UCSD-AML1 (cell line): Measurements from ENCODE around the gene THRSP.
"Not testable (repeated sequence)": the region's sequence is repeated elsewhere in the genome, so short reads cannot be mapped to it uniquely, and the experiment has no call there.

Source experiments
- DNase-seq: peaks from one replicate; lab custom pipeline; 2025; ENCODE audit not compliant: unreplicated experiment; lab: John Stamatoyannopoulos, UW

The THRSP gene

DNA sequence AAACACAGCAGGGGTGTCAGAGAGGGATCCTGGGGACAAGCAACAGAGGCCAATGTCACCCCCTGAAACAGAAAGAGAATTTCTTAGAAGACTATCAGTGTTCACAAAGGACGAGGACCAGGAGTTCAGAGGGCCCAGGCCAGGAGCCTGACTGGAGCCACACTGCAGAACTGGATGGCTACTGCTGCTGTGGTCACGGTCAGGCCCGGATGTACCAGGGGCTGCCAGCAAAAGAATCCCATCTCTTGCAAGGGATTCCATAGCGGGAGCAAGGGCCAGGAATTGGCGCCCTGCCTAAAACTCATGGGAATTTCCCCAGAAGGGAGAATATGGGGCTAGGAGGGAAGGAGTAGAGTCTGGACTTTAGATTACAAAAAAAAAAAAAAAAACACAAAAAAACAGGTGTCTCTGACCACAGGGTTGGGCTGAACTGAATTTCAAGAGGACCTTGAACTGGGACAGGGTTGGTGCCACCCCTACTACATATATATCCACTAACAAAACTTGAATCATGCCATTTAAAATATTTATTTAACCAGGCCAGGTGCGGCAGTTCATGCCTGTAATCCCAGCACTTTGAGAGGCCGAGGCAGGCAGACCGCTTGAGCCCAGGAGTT, 24.9 kb upstream of the THRSP start:
- no peak for DNase-seq

DNA sequence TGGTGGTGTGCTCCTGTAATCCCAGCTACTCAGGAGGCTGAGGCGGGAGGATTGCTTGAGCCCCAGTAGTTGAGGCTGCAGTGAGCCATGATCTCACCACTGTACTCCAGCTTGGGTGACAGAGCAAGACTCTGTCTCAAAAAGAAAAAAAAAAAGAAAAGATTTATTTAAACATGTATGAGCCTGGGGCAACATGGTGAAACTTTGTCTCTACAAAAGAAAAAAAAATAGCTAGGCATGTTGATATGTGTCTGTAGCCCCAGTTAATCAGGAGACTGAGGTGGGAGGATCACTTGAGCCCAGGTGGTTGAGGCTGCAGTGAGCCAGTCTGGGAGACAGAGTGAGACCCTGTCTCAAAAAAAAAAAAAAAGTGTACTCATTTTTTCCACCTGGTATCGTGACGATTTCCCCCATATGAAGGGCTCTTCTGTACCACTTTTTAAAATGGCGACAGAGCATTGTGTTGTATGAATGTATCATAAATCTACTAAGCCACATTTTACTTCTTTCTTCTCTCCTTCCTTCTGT, 24.2 kb upstream of the THRSP start:
- no peak for DNase-seq

GRCh38 chr11:78039919-78040671, 23.6 kb upstream of the THRSP start:
- peak; percentile 75 for DNase-seq

DNA sequence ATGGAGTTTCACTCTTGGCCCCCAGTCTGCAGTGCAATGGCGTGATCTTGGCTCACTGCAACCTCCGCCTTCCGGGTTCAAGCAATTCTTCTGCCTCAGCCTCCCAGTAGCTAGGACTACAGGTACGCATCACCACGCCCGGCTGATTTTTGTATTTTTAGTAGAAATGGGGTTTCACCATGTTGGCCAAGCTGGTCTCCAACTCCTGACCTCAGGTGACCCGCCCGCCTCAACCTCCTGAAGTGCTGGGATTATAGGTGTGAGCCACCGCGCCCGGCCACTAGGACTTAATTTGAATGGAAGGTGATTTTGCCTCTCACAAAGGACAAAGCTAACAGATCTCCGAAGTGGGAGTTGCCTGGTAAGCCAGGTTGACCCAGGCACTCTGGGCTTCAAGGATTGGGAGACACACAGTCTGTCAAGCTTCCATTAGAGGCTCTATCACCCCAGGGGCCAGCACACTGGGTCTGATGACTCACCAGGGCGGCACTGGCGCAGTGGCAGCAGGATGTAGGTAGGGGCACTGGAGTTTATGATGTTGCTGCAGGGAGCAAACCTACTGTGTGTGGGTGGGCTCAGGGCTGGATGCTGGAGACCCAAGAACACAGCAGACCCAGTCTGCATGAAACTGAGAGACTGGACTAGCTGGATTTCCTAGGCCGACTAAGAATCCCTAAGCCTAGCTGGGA, 22.8 kb upstream of the THRSP start:
- DNase-seq, result no peak

DNA sequence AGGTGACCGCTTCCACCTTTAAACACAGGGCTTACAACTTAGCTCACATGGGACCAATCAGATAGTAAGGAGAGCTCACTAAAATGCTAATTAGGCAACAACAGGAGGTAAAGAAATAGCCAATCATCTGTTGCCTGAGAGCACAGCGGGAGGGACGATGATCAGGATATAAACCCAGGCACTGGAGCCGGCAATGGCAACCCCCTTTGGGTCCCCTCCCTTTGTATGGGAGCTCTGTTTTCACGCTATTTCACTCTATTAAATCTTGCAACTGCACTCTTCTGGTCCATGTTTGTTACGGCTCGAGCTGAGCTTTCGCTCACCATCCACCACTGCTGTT, 22.3 kb upstream of the THRSP start:
- DNase-seq, result not testable (repeated sequence)

GRCh38 chr11:78041843-78042440, 21.7 kb upstream of the THRSP start:
- no peak for DNase-seq

- DNase-seq, result no peak
Measured at GRCh38 chr11:78044706-78045105, 19.0 kb upstream of the THRSP start.

GRCh38 chr11:78045851-78046485, 17.7 kb upstream of the THRSP start:
- peak; percentile 82 for DNase-seq

DNA sequence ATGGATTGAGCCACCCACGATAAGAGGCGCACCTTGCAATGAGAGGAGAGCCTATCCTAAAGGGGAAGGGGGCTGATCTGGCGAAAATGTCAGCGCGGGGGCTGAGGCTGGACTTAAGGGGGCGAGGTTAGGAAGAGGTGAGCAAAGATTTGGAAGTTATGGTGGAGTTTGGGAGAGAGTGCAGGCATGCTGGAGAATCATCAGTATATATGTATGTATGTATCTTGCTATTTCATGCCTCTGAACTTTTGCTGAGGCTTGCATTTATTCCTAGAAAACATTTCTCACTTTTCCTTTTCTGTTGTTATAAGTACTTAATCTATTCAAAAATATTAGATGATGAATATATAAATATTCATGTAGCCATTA, 17.2 kb upstream of the THRSP start:
- DNase-seq, result no peak

GRCh38 chr11:78048561-78048960, 15.1 kb upstream of the THRSP start:
- no peak for DNase-seq

GRCh38 chr11:78049348-78049747, 14.3 kb upstream of the THRSP start:
- DNase-seq, result no peak

- peak; percentile 77 for DNase-seq
Measured at GRCh38 chr11:78050964-78051831, 12.5 kb upstream of the THRSP start.

DNA sequence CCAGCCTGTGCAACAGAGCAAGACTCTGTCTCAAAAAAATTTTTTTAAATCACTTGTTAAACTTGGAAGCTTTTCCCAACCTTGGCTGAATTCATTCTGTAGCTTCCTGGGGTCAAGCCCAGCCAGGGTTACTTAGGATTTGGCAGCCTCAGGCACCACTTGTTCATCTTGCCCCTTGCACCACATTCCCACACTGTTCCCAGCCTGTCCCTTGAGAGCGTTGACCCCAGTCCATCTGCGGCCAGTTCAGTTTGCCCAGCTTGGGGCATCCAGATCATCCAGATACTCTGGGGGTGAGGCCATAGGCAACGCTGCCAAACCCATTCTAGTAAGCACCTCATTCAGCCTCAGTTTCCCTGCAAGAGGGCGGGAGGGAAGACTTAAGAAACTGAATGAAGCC, 8.7 kb upstream of the THRSP start:
- no peak for DNase-seq

DNA sequence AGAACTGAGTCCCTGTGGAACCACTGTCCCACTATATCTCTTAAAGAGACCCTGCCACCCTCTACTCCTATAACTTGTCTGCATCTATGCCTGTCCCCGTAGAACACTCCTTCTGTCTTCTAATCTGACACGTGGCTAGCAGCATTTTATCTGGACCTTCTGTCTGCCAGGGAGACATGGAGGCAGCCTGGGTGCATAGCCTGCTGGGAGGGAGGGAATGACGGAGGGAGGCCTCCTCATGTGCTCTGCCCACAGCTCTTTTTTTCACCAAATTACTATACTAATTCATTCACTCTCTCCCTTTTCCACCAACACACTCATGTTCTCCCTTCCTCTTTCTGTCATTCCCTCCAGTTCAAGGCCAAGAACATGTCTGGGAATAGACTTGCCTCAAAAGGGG, 7.6 kb upstream of the THRSP start:
- no peak for DNase-seq

GRCh38 chr11:78057462-78058055, 6.1 kb upstream of the THRSP start:
- no peak for DNase-seq

GRCh38 chr11:78059749-78060328, 3.8 kb upstream of the THRSP start:
- not testable (repeated sequence) for DNase-seq

DNA sequence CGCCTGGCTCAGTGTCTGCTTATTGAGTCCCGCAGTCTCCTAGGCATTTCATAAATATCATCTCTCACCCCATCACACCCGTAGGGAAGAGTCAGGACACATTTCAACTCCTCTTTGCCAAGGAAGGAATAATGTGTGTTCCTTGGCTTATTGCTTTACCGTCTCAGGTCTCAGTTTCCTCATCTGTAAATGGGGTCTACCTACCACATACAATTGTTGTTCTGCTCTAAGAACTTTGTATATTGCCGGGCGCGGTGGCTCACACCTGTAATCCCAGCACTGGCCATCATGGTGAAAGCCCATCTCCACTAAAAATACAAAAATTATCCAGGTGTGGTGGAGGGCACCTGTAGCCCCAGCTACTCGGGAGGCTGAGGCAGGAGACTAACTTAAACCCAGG, 3.1 kb upstream of the THRSP start:
- no peak for DNase-seq

DNA sequence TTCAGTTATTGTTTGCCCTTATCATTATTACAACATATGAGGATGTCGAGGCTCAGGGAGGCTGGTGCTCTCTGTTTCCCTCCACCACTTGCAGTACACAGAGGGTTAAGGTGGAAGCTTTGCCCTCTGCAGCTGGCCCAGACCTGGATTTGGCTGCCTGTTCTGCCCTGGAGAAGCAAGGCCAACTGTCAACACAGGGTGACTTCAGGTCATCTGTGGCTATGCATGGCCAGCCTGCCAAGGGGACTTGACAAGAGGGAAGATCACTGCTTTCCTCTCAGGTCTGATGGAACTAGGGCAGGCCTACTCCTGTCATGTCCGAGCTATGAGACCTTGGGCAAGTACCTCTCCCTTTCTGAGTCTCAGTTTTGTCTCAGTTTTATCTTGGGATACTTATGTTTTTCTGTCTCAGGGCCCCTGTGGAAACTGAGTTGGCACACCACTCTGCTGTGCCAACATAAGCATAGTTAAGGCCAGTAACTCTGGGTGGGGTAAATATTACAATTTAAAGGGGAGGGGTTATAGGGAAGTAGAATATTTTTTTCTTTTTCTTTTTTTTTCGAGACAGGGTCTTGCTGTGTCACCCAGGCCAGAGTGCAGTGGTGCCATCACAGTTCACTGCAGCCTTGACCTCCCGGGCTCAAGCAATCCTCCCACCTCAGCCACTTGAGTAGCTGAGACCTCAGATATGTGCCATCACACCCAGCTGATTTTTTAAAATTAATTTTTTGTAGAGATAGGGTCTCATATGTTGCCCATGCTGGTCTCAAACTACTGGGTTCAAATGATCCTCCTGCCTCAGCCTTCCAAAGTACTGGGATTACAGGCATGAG, 2.4 kb upstream of the THRSP start:
- no peak for DNase-seq

DNA sequence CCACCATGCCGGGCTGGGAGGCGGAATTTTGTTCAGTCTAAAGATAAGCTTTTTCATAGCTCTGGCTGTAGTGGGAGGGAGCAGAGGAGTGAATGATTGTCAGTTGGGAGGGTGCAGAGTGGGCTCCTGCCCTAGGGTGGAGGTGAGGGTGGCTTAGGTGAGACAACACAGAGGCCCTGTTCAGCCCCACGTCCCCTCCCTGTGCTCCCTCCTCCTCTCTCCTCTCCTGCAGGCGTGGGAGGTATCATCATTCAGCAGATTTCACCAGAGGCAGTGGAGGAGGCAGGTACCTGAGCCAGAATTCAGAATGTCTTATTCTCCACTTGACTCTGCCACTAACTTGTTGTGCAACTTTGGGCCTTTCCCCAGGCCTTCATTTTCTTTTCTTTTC, 1.7 kb upstream of the THRSP start:
- no peak for DNase-seq
